ENCODE measurements around the gene ETHE1.
A peak's percentile ranks its signal among the peaks of the same experiment; 100 is the strongest.
"Not testable (repeated sequence)": the region's sequence is repeated elsewhere in the genome, so short reads cannot be mapped to it uniquely, and the experiment has no call there.

The ETHE1 gene

GRCh38 chr19:43551399-43552197 is 24.6 kb upstream of the ETHE1 start:
- DNase-seq = no peak

GRCh38 chr19:43548706-43549105 is 21.7 kb upstream of the ETHE1 start:
- no peak for DNase-seq

GRCh38 chr19:43547926-43548325 is 20.9 kb upstream of the ETHE1 start:
- DNase-seq = not testable (repeated sequence)

- no peak for DNase-seq
Observed at GRCh38 chr19:43546581-43546980, 19.6 kb upstream of the ETHE1 start.

GRCh38 chr19:43545981-43546380 is 19.0 kb upstream of the ETHE1 start:
- no peak for DNase-seq

GRCh38 chr19:43545276-43545675 is 18.3 kb upstream of the ETHE1 start:
- no peak for DNase-seq

- no peak for DNase-seq
Observed at GRCh38 chr19:43544077-43544476, 17.1 kb upstream of the ETHE1 start.

- no peak for DNase-seq
Observed at GRCh38 chr19:43541920-43542650, 15.1 kb upstream of the ETHE1 start.

GRCh38 chr19:43540381-43540780 is 13.4 kb upstream of the ETHE1 start:
- no peak for DNase-seq

GRCh38 chr19:43538922-43539321 is 11.9 kb upstream of the ETHE1 start:
- no peak for DNase-seq

- peak; percentile 53 for DNase-seq
Observed at GRCh38 chr19:43534816-43535761, 8.1 kb upstream of the ETHE1 start.

- no peak for DNase-seq
Observed at GRCh38 chr19:43534305-43534815, 7.4 kb upstream of the ETHE1 start.

- peak; percentile 100 for DNase-seq
Observed at GRCh38 chr19:43533546-43534304, 6.7 kb upstream of the ETHE1 start.

- DNase-seq = peak; percentile 97
Observed at GRCh38 chr19:43532962-43533545, 6.1 kb upstream of the ETHE1 start, which contains the start of gene ZNF575. Gene ZNF575, plus strand, starts transcription at chr19:43533188. Its CDS starts 1,235 bp downstream, at chr19:43534423.

GRCh38 chr19:43532571-43532961 is 5.6 kb upstream of the ETHE1 start:
- DNase-seq = no peak

GRCh38 chr19:43527860-43528622 is 1.0 kb upstream of the ETHE1 start:
- DNase-seq = peak; percentile 15

GRCh38 chr19:43525836-43526771 is 897 bp downstream of the ETHE1 start:
- DNase-seq = peak; percentile 20

- peak; percentile 24 for DNase-seq
Observed at GRCh38 chr19:43524922-43525835, 1.8 kb downstream of the ETHE1 start.

Data from fibroblast of skin of right biceps (primary cell).